Mesodermal cell (in vitro differentiated cells): Measurements from ENCODE around the gene ALKBH4.
"Not testable (repeated sequence)": the region's sequence is repeated elsewhere in the genome, so short reads cannot be mapped to it uniquely, and the experiment has no call there.

ENCODE experiments used
- H3K27ac ChIP-seq: 2 replicates; pipeline ENCODE4 v1.7.0; 2013; ENCODE audit warnings: mild to moderate bottlenecking, low read depth, low read length, moderate library complexity; ENCODE audit not compliant: severe bottlenecking
- H3K36me3 ChIP-seq: 2 replicates; pipeline ENCODE4 v1.7.1; 2013; ENCODE audit warnings: mild to moderate bottlenecking, low read length, moderate library complexity; ENCODE audit not compliant: control insufficient read depth, insufficient read depth
- H3K4me1 ChIP-seq: one replicate; pipeline ENCODE4 v1.7.1; 2013; ENCODE audit warnings: mild to moderate bottlenecking, low read length; ENCODE audit not compliant: insufficient read depth, control insufficient read depth, poor library complexity, severe bottlenecking
- H3K4me3 ChIP-seq: 2 replicates; pipeline ENCODE4 v1.7.0; 2013; ENCODE audit warnings: low read length, control low read depth, mild to moderate bottlenecking; ENCODE audit not compliant: insufficient read depth, poor library complexity, severe bottlenecking; ENCODE audit errors: extremely low read depth
- H3K9me3 ChIP-seq: 2 replicates; pipeline ENCODE4 v1.7.1; 2013; ENCODE audit warnings: mild to moderate bottlenecking, low read length, moderate library complexity; ENCODE audit not compliant: control insufficient read depth
- WGBS, 2 experiments: methylation state at CpG; one replicate each; pipeline ENCODE4 v1.1.5; 2013; ENCODE audit warnings: missing lambda C conversion rate in 2 of 2; ENCODE audit not compliant: insufficient coverage in 2 of 2; 5-methylcytosine and 5-hydroxymethylcytosine counted together

ALKBH4 gene

GRCh38 chr7:102496861-102497260 is 32.2 kb upstream of the ALKBH4 start:
- WGBS, 2 experiments = 100% methylated on average over 2 of the region's 10 CpGs; no CpG with 5 or more reads in 1 of the 2 experiments
- not testable (repeated sequence) for H3K9me3 ChIP-seq, H3K4me1 ChIP-seq, H3K27ac ChIP-seq, H3K4me3 ChIP-seq, H3K36me3 ChIP-seq

- H3K27ac ChIP-seq, H3K4me1 ChIP-seq, H3K36me3 ChIP-seq, H3K9me3 ChIP-seq, H3K4me3 ChIP-seq: not testable (repeated sequence)
- no CpG with 5 or more reads among the region's 67 CpGs for WGBS, 2 experiments
Observed at GRCh38 chr7:102494473-102495149, 29.9 kb upstream of the ALKBH4 start.

- H3K4me3 ChIP-seq, H3K4me1 ChIP-seq, H3K27ac ChIP-seq, H3K36me3 ChIP-seq, H3K9me3 ChIP-seq: not testable (repeated sequence)
- WGBS, 2 experiments = no CpG with 5 or more reads among the region's 15 CpGs
Observed at GRCh38 chr7:102494026-102494425, 29.4 kb upstream of the ALKBH4 start.

GRCh38 chr7:102493220-102493935 is 28.7 kb upstream of the ALKBH4 start:
- not testable (repeated sequence) for H3K4me3 ChIP-seq, H3K9me3 ChIP-seq, H3K36me3 ChIP-seq, H3K4me1 ChIP-seq, H3K27ac ChIP-seq
- no CpG with 5 or more reads among the region's 33 CpGs for WGBS, 2 experiments

- H3K27ac ChIP-seq, H3K4me1 ChIP-seq, H3K36me3 ChIP-seq, H3K9me3 ChIP-seq, H3K4me3 ChIP-seq: not testable (repeated sequence)
- WGBS, 2 experiments = no CpG with 5 or more reads among the region's 12 CpGs
Observed at GRCh38 chr7:102490529-102491075, 25.9 kb upstream of the ALKBH4 start.

- WGBS, 2 experiments = no CpG with 5 or more reads among the region's 5 CpGs
- H3K27ac ChIP-seq, H3K4me1 ChIP-seq, H3K9me3 ChIP-seq, H3K4me3 ChIP-seq, H3K36me3 ChIP-seq: not testable (repeated sequence)
Observed at GRCh38 chr7:102484317-102484716, 19.7 kb upstream of the ALKBH4 start.

- H3K36me3 ChIP-seq, H3K27ac ChIP-seq, H3K9me3 ChIP-seq, H3K4me3 ChIP-seq, H3K4me1 ChIP-seq: not testable (repeated sequence)
- no CpG with 5 or more reads among the region's 10 CpGs for WGBS, 2 experiments
Observed at GRCh38 chr7:102481962-102482361, 17.3 kb upstream of the ALKBH4 start.

- no CpG with 5 or more reads among the region's 11 CpGs for WGBS, 2 experiments
- not testable (repeated sequence) for H3K4me1 ChIP-seq, H3K9me3 ChIP-seq
Observed at GRCh38 chr7:102479982-102480637, 15.4 kb upstream of the ALKBH4 start.

GRCh38 chr7:102479209-102479584 is 14.5 kb upstream of the ALKBH4 start:
- H3K27ac ChIP-seq, H3K4me3 ChIP-seq, H3K4me1 ChIP-seq, H3K36me3 ChIP-seq, H3K9me3 ChIP-seq: not testable (repeated sequence)
- WGBS, 2 experiments = no CpG with 5 or more reads among the region's 10 CpGs

More at GRCh38 chr7:102479982-102480637, 15.4 kb upstream of the ALKBH4 start:
- H3K27ac ChIP-seq, H3K4me3 ChIP-seq, H3K36me3 ChIP-seq: not testable (repeated sequence)

- H3K36me3 ChIP-seq, H3K27ac ChIP-seq, H3K9me3 ChIP-seq, H3K4me1 ChIP-seq: not testable (repeated sequence)
- peak within 1 kb of the TSS; percentile 33 for H3K4me3 ChIP-seq
- WGBS, 2 experiments = 0% methylated on average over 5 of the region's 72 CpGs; no CpG with 5 or more reads in 1 of the 2 experiments
Observed at GRCh38 chr7:102478314-102479208, 13.9 kb upstream of the ALKBH4 start, which contains the start of gene POLR2J. Gene POLR2J, minus strand, starts transcription at chr7:102478922. Its CDS starts 62 bp downstream, at chr7:102478860.
